Epithelial cell of esophagus (primary cell): ENCODE results near the gene GADL1.
A peak's percentile ranks its signal among the peaks of the same experiment; 100 is the strongest.

Experiments
- DNase-seq: peaks from one replicate; pipeline ENCODE4 v3.0.0; 2010; ENCODE audit warnings: low read depth
- H3K4me3 ChIP-seq: 2 replicates; pipeline ENCODE4 v1.5.1; 2011; ENCODE audit warnings: mild to moderate bottlenecking, low read length, control low read depth
- TF ChIP-seq, protein P1 (sequence below): IDR thresholded peaks from 2 replicates; pipeline ENCODE4 v1.5.1; 2011; ENCODE audit warnings: low read depth, mild to moderate bottlenecking, low read length, control low read depth, inconsistent platforms; ENCODE audit not compliant: insufficient read depth; ENCODE audit errors: missing control alignments

The GADL1 gene

DNA sequence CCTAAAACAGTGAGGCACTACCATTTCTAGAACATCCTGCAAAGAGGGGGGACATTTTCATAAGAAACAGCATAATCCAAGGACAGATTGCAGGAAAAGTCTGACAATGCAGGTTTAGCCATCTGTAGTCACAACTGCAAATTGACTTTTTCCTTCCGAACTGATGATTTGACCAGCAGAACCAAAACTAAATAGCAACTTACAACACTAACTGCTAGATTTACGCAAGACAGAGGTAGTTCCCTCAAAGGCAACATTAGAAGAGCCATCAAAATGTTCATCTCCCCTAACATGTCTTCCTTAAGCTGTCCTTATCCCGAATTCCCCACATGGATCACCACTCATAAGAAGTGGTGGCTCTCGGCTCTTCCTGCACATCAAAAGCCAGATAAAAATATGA is 129.6 kb downstream of the GADL1 start:
- no peak for DNase-seq
- H3K4me3 ChIP-seq, result no peak overlapping the region
- TF ChIP-seq, protein P1, sequence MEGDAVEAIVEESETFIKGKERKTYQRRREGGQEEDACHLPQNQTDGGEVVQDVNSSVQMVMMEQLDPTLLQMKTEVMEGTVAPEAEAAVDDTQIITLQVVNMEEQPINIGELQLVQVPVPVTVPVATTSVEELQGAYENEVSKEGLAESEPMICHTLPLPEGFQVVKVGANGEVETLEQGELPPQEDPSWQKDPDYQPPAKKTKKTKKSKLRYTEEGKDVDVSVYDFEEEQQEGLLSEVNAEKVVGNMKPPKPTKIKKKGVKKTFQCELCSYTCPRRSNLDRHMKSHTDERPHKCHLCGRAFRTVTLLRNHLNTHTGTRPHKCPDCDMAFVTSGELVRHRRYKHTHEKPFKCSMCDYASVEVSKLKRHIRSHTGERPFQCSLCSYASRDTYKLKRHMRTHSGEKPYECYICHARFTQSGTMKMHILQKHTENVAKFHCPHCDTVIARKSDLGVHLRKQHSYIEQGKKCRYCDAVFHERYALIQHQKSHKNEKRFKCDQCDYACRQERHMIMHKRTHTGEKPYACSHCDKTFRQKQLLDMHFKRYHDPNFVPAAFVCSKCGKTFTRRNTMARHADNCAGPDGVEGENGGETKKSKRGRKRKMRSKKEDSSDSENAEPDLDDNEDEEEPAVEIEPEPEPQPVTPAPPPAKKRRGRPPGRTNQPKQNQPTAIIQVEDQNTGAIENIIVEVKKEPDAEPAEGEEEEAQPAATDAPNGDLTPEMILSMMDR, result no peak

DNA sequence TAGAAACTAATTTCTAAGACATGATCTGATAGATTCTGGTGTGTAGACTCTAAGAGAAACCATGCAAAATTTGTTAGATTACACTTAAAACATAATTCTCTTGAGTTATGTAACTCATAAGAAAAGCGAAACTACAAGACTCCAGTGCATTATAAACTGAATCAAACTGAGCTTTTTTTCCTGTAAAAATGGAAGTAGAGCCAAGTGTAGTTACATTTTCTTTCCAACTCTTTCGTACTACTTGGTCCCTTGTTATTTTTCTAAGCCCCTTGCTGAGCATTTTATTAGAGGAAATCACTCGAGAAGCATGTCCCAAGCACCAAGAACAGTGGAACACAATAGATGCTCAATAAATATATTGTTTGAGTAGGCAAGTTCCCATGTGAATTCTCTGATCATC is 130.2 kb downstream of the GADL1 start:
- DNase-seq, result no peak
- H3K4me3 ChIP-seq, result no peak overlapping the region
- TF ChIP-seq, protein P1, result no peak

DNA sequence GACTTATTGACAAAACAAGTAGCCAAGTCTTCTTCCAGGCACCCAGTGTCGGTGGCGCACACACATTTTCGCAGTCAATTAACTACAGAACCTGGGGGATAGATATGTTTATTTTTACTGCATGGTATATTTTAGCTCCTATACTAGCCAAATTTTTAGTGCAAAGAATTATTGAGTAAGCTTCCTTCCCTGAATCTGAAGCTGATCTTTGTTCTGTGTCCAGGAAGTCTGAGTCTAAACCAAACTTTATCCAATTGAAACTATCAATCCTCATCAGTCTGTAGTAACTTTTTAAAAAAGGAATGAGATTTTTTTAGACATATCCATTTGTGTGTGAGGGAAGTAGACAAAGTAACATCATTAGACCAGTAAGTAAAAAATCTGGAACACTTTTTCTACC is 133.1 kb downstream of the GADL1 start:
- no peak for DNase-seq
- TF ChIP-seq, protein P1, result no peak
- no peak overlapping the region for H3K4me3 ChIP-seq

DNA sequence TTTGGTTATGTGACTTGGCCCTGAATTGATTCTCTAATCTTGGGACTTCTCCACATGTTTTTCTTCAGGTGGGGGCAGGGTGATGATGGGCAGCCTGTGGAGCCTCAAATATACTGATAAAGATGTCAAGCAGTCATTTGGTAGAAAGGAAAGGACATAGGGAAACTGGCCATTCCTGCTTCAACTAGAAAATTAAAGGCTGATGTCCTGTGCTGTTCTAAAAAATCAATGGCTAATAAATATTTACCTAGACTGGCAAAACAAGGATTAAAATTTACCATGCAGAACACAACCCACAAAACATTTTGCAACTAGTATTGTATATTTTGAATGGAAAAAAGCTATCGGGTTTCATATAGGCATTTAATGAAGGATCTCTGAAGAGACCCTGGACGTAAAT is 133.7 kb downstream of the GADL1 start:
- DNase-seq, result no peak
- TF ChIP-seq, protein P1, result no peak
- no peak overlapping the region for H3K4me3 ChIP-seq

DNA sequence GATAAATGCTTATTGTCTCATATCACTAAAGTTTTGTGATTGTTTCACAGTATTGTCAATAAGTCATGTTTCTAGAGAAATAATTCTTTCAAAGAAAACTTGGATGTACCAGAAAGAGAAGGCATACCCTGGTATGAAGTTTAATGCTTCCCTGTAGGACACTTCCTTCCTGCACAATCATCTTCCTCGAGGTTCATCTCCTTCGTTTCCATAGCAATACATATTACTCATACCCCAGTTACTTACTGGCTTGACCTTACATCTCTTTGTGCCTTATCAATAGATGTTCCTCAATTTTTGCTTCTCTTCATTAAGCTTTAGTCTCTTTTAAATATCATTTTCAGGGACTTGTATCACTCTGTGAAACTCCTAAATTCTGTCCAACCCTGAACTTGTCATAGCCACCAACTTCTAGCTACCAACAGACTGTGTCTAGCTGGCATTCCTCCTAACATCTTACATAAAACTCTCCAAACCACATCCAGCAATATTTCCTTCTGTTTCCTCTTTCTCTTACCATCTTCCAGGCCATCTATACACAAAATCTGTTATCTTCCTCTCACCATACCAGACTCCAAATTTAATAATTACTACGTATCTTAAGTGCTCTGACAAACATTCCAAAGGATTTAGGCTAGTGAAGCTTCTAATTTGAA is 134.3 kb downstream of the GADL1 start:
- TF ChIP-seq, protein P1, result no peak
- DNase-seq, result peak; percentile 21
- no peak overlapping the region for H3K4me3 ChIP-seq

DNA sequence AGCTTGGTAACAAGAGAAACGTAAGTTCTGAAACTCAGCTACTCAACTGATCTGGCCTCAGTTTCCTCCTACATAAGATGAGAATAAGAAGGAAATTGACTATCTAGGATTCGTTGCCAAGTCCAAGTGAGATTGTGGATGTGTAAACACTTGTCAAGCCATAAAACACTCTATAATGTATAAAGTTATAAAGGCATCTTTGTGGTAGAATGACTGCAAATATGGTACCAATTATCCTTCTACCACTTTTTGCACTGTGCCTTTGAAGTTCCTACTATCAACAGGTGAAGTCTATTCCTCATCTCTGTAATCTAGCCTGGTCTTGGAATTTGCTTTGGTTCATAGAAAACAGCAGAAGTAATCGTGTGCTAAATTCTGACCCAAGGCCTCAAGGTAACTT is 138.2 kb downstream of the GADL1 start:
- TF ChIP-seq, protein P1, result no peak

DNA sequence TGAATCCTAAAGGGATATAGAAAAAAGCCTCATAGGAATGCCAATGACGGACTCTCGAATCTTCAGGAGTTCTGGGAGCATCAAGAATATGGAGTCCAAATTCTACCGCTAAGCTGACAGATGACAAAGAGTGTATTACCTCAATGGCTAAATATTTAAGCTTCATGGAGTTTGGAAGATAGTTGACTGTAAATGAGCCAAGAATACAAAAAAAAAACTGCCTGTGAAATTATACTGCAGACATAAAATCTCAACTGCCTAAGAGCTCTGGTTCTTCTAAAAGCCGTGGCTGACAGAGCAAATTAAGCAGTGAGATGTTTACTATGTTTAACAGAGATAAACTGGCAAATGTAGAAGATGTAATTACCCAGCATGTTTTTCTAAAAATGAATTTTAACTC is 140.0 kb downstream of the GADL1 start:
- no peak for DNase-seq
- TF ChIP-seq, protein P1, result no peak
- no peak overlapping the region for H3K4me3 ChIP-seq

More for the DNA sequence above, 138.2 kb downstream of the GADL1 start:
- DNase-seq, result no peak
- H3K4me3 ChIP-seq, result no peak overlapping the region
